ENCODE results near the gene NPSR1.
"Not testable (repeated sequence)": the region's sequence is repeated elsewhere in the genome, so short reads cannot be mapped to it uniquely, and the experiment has no call there.

Gene NPSR1

DNA sequence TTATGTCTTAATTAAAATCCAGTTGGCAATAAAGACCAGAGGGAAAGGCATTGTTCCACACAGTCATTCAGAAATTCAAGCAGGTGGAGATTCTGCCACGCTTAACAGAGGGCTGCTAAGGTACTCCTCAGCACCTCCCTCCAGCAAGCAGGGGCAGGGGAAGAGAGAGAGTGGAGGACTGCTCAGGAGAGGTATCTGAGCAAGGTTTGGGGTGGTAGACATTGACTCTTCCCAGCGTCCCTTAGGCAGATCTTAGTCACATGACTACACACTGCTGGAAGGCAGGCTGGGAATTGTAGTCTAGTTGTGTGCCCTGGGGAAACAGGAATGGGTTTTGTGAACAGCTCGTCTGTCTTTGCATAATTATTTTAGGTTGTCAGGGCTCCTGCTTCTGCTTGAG lies 181.6 kb downstream of the NPSR1 start:
- no peak for DNase-seq

DNA sequence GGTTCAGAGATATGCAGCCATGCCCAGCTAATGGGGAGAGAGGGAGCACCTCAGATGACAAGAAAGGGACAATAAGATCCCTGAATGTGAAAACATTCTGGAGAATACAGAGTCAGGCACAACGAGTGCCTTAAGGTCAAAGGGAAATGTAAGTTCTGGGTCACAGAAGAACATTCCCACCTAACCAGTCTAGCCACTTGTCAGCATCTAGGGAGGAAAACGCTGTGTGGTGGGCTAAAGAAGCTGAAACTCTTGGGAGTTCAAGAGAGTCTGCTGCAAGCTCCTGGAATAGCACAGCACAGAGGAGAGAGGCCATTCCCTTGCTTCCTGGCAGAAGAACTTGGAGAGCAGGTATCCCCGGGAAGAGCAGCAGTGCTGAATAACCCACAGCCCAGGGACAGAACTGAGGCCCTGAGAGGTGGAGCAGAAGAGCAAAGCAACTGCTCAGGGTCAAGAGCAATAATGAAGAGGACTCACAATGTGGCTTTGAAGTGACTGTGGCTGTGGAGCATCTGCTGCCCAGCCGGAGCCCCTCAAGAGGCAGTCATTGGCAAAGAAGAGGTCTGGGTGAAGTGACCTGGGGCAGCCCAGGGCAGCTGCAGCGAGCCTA lies 182.3 kb downstream of the NPSR1 start:
- DNase-seq: no peak

DNA sequence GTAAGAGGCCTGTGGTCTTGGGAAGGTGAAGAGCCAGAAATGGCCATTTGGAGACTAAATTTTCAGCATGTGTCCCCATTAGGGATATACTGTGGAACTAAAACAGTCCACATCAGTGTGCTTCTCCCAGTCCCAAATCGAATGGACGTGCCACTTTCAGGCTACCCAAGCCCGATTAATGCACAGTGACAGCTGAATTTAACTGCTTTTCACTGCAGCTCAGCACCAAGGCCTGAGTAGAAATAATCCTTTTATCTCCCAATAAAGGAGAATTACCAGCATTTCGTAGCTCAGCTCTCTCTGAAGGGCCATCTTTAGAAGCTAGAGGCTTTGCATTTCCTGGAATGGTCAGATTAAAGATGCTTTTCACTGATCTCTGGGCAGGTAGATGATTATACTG lies 183.3 kb downstream of the NPSR1 start:
- no peak for DNase-seq

DNA sequence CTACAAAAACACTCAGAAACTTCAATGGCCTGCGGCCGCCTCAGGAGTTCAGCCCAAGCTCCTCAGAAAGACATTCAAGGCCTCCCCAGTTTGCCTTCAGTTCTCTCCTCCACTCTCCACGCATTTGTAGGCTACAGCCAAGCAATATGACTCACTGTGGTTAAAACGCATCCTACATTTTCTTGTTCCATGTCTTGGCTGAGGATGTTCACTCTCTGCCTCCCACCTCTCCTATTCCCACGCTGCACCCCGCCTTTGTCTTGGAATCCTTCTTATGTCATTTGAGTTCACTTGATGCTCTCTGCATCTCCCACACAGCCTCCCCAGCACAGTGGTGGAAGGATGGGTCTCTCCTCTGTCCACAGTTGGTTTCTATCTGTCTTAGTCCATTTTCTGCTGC lies 184.8 kb downstream of the NPSR1 start:
- DNase-seq: no peak

DNA sequence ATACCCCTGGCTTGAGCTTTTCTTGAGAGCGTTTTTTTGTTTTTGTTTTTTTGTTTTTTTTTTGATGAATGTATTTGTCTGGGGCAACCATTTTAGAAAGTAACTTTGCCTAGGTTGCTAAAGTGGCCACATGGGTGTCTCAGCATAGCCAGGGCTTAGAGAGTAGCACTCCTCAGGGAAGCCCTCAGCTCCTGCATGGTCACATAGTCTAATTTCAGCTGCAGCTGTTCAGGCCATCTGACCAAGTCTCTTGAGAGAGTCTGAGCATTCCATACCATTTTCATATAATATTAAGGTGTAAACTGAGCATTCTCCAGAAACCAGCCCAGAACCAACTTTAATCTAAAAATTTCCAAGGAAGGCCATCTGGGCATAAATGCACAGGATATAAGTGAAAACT lies 186.4 kb downstream of the NPSR1 start:
- no peak for DNase-seq

DNA sequence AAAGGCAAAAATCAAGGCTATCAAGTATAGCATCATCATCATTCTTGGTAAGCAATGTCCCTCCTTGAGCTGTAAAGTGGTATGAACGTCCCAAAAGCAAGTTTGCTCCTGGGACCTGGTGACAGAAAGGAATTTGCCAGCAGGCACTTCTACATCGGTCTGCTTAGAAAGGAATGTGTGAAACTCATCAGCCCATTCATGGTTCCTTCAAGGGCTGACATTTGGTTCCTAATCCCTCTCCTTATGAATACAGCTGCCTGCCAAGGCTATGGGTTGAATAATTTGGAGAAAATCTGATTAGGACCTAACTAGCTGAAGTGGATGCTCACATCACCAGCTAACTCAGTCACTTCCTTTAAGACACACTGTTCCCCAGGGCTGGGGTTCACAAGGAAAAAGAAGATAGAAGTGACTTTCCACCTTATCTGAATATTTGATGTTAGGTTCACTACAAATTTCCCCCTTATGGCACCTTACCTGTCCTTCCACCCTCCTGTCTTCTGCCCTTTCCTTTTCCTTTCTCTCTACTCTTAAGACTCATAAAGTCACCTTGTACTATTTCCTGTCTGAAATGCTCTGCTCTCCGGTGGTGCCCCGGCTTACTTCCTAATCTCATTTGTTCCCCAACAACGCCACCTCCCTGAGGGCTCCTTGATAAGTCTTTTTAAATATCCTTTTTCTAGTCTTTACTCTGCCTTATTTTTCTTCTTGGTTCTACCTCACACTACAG lies 187.1 kb downstream of the NPSR1 start:
- DNase-seq: no peak

DNA sequence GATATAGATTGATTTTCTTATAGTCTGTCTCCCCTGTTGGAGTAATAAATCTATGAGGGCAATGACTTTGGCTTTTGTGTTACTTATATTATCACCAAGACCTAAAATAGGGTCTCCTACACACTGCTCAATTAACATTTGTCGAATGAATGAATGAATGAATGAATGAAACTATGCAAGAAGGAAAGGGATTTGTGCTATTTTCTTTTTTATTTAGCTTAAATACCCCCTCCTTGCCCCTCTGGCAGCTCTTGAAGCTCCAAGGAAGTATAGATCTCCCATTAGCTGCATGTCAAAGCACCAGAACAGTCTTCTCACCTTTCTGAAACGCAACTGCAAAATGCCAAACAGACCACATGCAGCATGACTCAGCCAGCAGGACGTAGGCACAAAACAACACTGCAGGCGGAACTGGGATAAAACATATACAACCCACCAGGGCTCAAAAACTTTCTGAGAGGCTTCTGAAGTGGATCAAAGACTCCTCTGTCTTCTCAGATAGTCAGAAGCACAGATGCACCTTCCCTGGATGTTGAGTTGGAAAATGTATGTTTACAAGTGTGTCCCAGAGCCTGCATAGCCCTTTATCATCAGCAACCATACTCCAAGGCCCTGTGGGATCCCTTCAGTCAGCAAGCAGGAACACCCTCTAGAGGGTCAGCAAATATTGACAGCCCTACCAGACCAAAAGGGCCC lies 187.8 kb downstream of the NPSR1 start:
- no peak for DNase-seq

DNA sequence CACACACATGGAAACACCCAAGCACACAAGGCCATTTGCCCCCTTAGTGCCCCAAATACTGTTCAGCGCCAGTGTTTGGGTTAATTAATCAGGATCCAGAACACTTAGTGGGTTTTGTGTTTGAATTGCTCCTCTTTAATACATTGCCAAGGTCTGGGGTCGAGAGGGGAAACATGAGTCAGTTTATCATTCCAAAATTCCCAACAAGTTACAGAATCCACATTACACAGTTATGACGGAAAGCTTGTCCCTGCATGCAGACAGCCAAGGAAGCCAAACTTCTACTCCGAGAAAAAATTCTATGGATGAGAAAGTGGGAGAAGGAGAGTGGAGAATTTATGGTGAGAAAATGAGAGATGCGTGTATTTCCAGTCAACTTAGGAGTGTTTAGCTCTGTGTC lies 189.0 kb downstream of the NPSR1 start:
- DNase-seq: no peak

DNA sequence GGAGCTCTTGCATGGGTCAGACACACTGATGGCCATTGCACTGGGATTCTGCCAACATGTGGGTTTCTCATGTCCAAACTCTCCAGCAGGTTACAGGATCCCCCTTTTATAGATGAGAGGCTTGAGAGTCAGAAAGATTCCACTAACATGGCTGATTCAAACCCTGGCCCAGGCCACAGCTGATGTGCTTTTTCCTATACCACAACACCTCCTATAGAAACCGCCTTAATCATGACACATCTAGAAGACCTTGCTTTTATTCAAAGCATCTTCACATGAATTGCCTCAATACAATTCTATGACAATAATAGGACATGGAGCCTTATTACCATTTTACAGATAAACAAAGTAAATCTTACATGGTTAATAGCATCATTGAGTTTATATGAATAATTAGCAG lies 190.7 kb downstream of the NPSR1 start:
- DNase-seq: no peak

DNA sequence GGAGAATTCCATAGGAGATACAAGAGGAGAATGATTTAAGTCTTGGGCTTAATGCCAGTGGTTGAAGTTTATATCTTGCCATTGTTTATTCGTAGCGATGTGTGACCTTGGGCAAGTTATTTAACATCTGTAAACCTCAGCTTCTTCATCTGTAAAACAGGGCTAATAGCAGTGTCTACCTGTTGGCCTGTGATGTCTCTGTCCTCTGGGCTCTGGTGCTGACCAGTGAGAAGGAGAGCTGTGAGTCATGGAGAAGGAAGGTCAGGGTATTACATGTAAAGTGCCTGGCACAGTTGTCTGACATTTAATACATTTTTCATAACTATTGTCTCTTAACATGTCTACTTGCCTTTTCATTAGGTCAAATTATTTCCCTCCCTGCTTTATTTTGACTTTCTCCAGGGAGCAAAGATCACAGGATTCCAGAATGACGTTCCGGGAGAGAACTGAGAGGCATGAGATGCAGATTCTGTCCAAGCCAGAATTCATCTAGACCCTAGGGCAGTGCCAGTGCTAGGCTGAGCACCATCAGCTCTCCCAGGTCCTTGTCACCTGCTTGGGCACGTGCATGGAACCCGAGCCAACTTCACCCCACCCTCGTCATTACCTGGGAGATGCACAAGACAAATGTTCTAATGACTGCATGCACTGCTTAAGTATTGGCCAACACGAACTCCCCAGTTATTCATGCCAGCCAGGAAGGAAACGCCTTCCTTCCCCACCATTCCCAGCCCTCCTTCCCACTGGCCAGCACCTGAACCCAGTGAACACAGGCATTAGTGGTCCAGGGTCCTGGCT lies 191.3 kb downstream of the NPSR1 start:
- no peak for DNase-seq

DNA sequence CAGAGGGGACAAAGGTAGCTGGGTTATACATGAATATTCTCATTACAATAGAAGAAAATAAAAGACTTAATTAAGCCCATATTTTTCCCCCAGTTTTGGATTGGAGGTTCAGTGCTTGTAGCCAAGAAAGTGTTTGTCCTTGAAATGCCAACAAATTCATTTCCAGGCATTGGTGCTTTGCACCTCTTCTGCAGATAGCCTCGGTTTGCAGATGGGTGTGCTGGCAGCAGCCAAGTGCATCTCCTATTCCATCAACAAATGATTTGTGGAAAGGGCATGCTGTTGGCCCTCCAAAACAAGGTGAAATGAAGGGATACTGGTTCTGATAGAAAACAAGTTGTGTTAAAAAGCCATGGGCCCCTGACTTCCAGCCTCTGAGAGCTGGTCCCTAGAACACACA lies 192.0 kb downstream of the NPSR1 start:
- DNase-seq: no peak

DNA sequence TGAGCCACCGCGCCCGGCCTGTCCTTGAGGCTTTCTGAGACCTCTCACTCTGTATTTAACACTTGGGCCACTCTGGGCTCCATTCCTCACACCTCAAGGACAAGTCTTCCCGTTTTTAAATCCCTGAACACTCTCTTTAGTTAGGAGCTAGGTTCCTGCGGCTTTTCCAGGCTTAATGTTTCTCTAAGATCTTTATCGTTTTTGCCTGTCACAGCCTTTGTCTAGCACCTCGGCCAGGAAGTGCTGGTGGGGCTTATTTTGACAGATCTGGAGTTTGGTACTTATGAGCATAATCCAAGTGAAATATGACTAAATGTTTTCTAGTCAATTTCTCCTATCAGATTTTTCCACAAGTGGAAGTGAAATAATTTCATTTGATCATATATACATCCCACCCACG lies 192.7 kb downstream of the NPSR1 start:
- DNase-seq: no peak

DNA sequence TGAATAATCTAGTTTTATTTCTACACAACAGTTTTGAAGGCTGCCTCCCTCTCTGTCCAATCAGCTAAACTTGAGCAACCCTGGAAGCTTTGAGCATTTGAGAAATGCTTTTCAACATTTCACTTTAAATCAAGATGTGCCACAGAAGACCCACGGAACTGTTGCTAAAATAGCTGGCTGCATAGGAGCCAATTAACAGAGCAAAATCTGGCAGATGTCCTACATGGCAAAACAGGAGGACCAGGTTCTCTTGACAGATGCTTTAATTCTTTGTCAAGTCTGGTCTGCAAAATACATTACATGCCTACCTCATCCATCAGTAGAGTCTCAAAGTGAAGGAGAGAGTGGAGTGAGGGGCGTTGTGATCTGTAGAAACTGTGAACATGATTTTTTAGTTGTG lies 193.4 kb downstream of the NPSR1 start:
- no peak for DNase-seq

DNA sequence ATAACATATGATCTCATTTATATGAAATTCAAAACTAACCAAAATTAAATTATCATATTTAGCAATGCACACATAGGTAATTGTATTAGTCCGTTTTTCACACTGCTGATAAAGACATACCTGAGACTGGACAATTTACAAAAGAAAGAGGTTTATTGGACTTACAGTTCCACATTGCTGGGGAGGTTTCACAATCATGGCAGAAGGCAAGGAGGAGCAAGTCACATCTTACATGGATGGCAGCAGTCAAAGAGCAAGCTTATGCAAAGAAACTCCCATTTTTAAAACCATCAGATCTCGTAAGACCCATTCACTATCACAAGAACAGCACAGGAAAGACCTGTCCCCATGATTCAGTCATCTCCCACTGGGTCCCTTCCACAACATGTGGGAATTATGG lies 200.4 kb downstream of the NPSR1 start:
- DNase-seq: not testable (repeated sequence)

DNA sequence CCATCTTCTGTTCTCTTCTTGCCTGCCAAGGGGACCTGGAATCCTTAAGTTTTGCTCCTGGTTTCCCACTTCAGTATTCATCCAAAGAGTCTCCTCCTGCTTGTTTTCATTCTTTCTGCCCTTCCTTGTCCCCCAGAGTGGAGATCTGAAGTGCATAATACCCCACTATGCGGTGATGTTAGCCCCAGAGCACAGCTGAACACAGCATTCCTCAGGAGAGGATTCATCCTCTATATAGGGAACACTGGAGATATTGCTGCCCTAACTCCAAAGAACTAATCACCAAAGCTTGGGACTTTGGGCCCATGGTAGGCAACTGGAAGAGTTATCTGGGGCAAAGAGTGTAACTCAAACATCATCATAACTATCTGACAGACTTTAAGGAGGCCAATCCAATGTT lies 201.3 kb downstream of the NPSR1 start:
- not testable (repeated sequence) for DNase-seq

DNA sequence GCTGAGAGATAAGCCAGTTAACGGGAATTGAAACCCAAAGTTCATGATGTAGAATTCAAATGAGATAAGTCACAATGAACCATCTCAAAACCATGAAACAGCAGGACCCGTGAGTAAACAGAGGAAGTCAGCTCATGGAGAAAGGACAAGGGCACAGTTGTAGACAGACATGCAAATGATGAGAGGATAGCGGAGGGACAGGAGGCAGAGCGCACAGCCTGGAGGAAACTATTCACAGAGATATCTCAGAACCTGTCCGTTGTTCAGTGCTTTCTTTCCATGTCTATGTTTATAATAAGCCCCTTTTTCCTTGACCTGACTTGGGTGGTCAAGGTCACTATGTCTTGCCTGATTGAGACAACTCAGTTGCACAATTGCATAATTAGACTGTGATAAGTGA lies 208.2 kb downstream of the NPSR1 start:
- not testable (repeated sequence) for DNase-seq

DNA sequence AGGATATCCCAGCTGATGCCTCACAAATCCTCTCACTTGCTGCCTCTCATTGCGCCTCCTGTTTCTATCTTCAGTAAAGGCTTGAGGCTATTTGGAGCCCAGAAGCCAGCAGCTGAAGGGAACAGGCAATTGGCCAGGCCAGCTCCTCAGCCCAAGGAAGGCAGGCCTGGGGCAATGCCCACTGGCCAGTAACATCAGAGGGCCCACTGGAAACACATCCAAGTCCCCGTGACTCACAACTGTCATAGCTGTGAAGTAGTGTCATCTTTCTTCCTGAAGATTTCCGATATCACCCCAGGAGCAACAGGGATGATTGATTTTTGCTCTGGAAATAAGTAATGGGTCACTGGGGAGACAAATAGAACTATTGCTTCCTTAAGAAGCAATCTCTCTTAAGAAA lies 209.3 kb downstream of the NPSR1 start:
- not testable (repeated sequence) for DNase-seq

DNA sequence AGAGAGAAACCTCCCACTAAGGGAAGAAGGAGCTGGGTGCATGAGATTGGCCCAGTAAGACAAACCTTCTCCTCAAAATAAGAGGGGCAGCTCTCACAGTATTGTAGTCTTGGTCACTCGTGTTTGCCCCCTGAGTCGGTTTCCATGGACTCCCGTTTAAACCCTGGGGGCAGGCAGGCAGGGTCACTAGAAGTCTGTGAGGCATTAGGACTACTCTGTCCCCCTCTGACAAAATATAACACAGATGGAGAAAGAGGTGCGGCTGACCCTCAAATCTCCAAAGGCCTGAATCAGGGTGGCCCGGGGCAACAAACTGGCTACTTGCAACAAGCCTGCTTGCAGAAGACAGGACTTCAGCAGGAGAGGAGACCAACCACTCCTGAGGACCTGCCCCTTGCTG lies 210.6 kb downstream of the NPSR1 start:
- DNase-seq: not testable (repeated sequence)

DNA sequence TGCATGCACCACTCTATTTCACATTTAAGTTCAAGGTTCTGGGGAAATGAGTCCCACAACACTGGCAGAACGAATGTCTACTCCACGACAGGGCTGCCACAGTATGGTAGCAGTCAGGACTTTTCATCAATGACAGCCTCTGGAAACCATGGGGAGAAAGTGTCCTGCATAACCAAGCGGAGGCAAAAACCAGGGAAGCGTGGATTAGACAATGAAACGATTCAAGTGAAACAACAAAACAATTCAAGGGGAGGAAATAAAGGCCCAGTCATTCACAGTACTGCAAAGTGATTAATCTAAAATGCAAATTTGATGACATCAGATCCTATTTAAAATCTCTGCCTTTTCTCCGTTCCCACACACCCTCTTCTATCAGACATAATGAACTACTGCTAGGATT lies 211.0 kb downstream of the NPSR1 start:
- DNase-seq: no peak

DNA sequence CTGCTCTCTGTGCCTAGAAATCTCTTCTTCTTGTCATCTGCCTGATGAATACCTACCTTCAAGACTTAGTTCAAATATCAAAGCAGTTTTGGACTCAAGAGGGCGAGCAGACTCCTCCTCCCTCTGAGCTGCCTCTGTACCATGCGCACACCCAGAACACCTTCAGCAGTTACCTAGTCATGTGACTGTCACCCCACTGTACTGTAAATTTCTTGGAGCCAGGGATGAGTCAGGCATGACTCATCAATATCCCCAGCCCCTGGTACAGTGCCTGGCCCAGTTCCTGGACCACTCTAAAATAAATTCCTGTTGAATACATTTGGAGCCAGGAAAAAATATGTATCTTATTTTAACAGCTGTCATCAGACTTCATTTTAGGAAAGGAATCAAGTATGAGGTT lies 212.0 kb downstream of the NPSR1 start:
- DNase-seq: not testable (repeated sequence)

DNA sequence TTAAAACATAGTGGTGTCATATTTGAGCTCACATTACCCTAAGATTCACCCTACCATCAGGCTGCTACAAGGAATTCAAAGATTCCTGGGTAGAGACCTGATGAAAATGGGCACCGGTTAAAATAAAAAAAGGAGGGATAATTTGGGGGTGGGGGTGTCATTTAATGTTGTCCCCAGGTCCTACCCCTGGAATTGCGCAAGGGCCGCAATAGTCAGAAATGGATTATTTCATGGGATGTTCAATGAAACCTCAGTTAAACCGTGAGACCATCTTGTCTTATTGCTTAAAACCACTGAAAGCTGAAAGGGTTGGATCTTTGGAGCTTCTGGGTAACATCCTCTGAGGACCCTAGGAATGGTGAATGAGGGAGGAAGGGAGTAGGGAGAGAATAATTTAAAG lies 216.3 kb downstream of the NPSR1 start:
- DNase-seq: not testable (repeated sequence)

DNA sequence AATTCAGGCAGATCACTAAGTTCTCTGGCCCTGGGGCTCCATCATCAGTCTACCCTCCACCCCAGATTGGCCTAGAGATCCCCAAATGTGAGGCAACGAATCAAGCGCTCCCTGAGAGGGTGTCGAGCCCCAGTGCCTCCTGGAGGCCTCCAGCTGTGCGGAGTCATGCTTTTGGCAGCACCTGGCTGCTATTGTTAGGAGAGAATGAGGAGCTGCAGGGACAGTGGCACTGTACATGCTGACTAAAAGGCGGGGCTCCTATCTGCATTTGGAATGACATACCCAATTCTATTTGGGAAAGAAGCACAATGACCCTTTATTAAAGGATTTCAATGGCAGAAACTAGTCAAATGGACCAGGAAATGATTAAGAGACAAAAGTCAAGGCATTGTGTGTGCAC lies 217.5 kb downstream of the NPSR1 start:
- no peak for DNase-seq

DNA sequence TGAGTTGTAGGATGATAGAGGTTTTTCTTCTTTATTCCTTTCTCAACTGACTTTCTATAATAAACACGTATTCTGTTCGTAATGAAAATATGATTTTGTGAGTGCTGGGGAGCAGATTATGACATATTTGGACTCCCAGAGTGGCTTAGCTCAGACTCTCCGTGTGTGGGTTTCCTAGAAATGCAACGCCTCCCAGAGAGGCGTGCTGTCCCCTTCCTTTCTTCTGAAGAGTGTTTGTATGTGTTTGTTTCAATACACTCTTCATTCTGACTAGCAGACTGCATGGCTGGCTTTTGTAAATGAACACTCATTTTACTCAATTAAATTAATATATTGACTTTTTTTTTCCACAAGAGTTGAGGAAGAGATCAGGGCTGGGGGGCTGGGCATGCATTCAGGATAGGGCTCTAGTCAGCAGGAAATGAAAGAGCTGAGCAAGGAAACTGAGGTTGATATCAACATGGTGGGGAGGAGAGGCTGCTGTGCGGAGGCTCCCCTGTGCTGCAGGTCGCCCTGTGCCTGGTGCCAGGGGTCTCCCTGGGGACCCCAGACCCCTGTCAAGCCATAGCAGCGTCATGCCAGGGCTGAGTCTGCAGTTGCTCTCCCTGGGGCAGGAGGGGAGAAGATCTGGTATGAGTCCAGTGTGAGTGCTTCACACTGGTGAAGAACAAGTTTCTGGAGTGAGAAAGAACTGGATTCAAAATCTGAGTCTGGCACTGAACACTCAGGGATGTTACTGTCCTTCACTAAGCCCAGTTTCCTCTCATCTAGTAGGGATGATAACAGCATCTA lies 221.1 kb downstream of the NPSR1 start:
- not testable (repeated sequence) for DNase-seq
